K562 (cell line): Measurements from ENCODE around the gene SLC25A5. TPM values are rescaled to one million over a fixed set of nuclear protein-coding genes. Genes with fewer than 3 reads are reported as not detected.
A peak's percentile ranks its signal among the peaks of the same experiment; 100 is the strongest.

ENCODE experiments used
- BDP1 ChIP-seq: IDR thresholded peaks from 3 replicates; pipeline ENCODE4 v1.6.1; 2011; ENCODE audit not compliant: insufficient read length, insufficient read depth
- CBX3 ChIP-seq, 2 experiments: IDR thresholded peaks; 1 replicate in 1 of 2; 2 replicates in 1 of 2; pipeline ENCODE4 v1.6.1; 2012; ENCODE audit warnings: inconsistent platforms in 2 of 2, low read length in 2 of 2, borderline replicate concordance in 1 of 2, control low read depth in 1 of 2
- CCNT2 ChIP-seq: IDR thresholded peaks from 2 replicates; pipeline ENCODE4 v1.6.1; 2011; ENCODE audit warnings: borderline replicate concordance, low read depth, mild to moderate bottlenecking, moderate library complexity, mixed read lengths, low read length; ENCODE audit not compliant: insufficient read length; ENCODE audit errors: extremely low read depth
- CXXC5 ChIP-seq: fragments of 250-450 bp; sonication (Bioruptor Pico); IDR thresholded peaks from 2 replicates; pipeline ENCODE4 v1.8.0; 2022; ENCODE audit warnings: inconsistent platforms, mild to moderate bottlenecking, moderate library complexity
- E2F3 ChIP-seq: fragments of 250-450 bp; sonication (Bioruptor Pico); IDR thresholded peaks from 2 replicates; pipeline ENCODE4 v1.4.0; 2020; ENCODE audit warnings: mild to moderate bottlenecking
- EWSR1 ChIP-seq: fragments of 450-650 bp; IDR thresholded peaks from 2 replicates; pipeline ENCODE4 v1.6.1; 2018; ENCODE audit warnings: borderline replicate concordance, mild to moderate bottlenecking, low read depth, moderate library complexity; ENCODE audit not compliant: partially characterized antibody
- HCFC1 ChIP-seq: IDR thresholded peaks from 2 replicates; pipeline ENCODE4 v1.6.1; 2012; ENCODE audit warnings: low read depth, low read length, improper control_type of control experiment
- JUNB ChIP-seq: fragments of 450-650 bp; formaldehyde crosslinking; conservative IDR thresholded peaks from 2 replicates; pipeline ENCODE4 v1.4.0; 2020; ENCODE audit warnings: mild to moderate bottlenecking
- LARP7 ChIP-seq: fragments of 450-650 bp; IDR thresholded peaks from 2 replicates; pipeline ENCODE4 v1.6.1; 2016
- MTA2 ChIP-seq: fragments of 450-650 bp; IDR thresholded peaks from 2 replicates; pipeline ENCODE4 v1.6.1; 2016; ENCODE audit warnings: low read depth
- MTA3 ChIP-seq: fragments of 450-650 bp; formaldehyde crosslinking; IDR thresholded peaks from 2 replicates; pipeline ENCODE4 v1.6.1; 2017; ENCODE audit warnings: mild to moderate bottlenecking, borderline replicate concordance
- NFATC3 ChIP-seq: fragments of 450-650 bp; IDR thresholded peaks from 2 replicates; pipeline ENCODE4 v1.6.1; 2017; ENCODE audit warnings: mild to moderate bottlenecking
- NR2C1 ChIP-seq, 2 experiments: fragments of 450-650 bp; IDR thresholded peaks; 2 replicates each; pipeline ENCODE4 v1.6.1; 2017; ENCODE audit warnings: mild to moderate bottlenecking in 2 of 2, antibody characterized with exemption in 1 of 2, inconsistent platforms in 1 of 2, missing compliant biosample characterization in 1 of 2, missing genetic modification characterization in 1 of 2
- PRMT5 ChIP-seq: sonication (generic); formaldehyde crosslinking; IDR thresholded peaks from 2 replicates; pipeline ENCODE4 v1.5.0; 2020; ENCODE audit warnings: missing genetic modification reagents
- PRPF4 ChIP-seq: fragments of 200-400 bp; formaldehyde crosslinking; IDR thresholded peaks from one replicate; pipeline ENCODE4 v1.6.1; 2017; ENCODE audit warnings: low read length, low read depth, mild to moderate bottlenecking; ENCODE audit not compliant: insufficient read depth, poor library complexity, severe bottlenecking
- SMARCE1 ChIP-seq: fragments of 450-650 bp; IDR thresholded peaks from 2 replicates; pipeline ENCODE4 v1.7.1; 2016; ENCODE audit warnings: mild to moderate bottlenecking
- SRSF3 ChIP-seq: fragments of 200-400 bp; formaldehyde crosslinking; IDR thresholded peaks from 2 replicates; pipeline ENCODE4 v1.6.1; 2016; ENCODE audit warnings: mild to moderate bottlenecking, low read length, moderate library complexity; ENCODE audit not compliant: insufficient read depth
- STAG1 ChIP-seq: sonication (generic); formaldehyde crosslinking; IDR thresholded peaks from 2 replicates; pipeline ENCODE4 v1.5.0; 2020; ENCODE audit warnings: missing genetic modification reagents, borderline replicate concordance
- STAT5B ChIP-seq: fragments of 250-450 bp; sonication (Bioruptor Pico); IDR thresholded peaks from 2 replicates; pipeline ENCODE4 v1.8.0; 2021; ENCODE audit warnings: mild to moderate bottlenecking, inconsistent platforms
- TOE1 ChIP-seq, 2 experiments: fragments of 450-650 bp in 1 of 2; sonication (generic) in 1 of 2; formaldehyde crosslinking in 1 of 2; IDR thresholded peaks; 2 replicates each; pipeline versions ENCODE4 v1.7.1 to v1.8.0; 2016 to 2022; ENCODE audit warnings: borderline replicate concordance in 2 of 2, mild to moderate bottlenecking in 2 of 2, antibody characterized with exemption in 1 of 2, inconsistent platforms in 1 of 2, low read depth in 1 of 2, missing genetic modification reagents in 1 of 2, moderate library complexity in 1 of 2
- ZNF124 ChIP-seq: sonication (generic); formaldehyde crosslinking; IDR thresholded peaks from 2 replicates; pipeline ENCODE4 v1.8.1; 2022; ENCODE audit warnings: missing genetic modification reagents
- ZNF408 ChIP-seq: fragments of 250-450 bp; sonication (Bioruptor Pico); IDR thresholded peaks from 2 replicates; pipeline ENCODE4 v1.4.0; 2020; ENCODE audit warnings: low read depth, mild to moderate bottlenecking, moderate library complexity
- polyA plus RNA-seq, 8 experiments: library from polyadenylated mRNA; depleted of rRNA in 4 of 8; stranded (reverse) in 5 of 8; unstranded in 3 of 8; fragments of >200 nt; fragmentation: Nextera tagmentation in 2 of 8; fragmentation: Illumina TruSeq in 1 of 8; extraction: Ambion mirVana in 2 of 8; extraction: Trizol in 1 of 8; gene quantifications; 2 replicates each; pipeline versions ENCODE4 v1.2.1 to v1.2.3, GENCODE V29; 2011 to 2014; ENCODE audit warnings: inconsistent platforms in 1 of 8, missing spikeins in 1 of 8
- total RNA-seq, 7 experiments: library from RNA; depleted of rRNA in 6 of 7; stranded (reverse); fragments of >200 nt in 6 of 7; fragmentation: Illumina TruSeq in 2 of 7; extraction: Trizol in 2 of 7; gene quantifications; 2 replicates each; pipeline versions ENCODE4 v1.2.1 to v1.2.3, GENCODE V29; 2011 to 2021; ENCODE audit warnings: low replicate concordance in 1 of 7
- TF ChIP-seq, protein P1 (sequence below): fragments of 450-650 bp; formaldehyde crosslinking; IDR thresholded peaks from 2 replicates; pipeline ENCODE4 v1.4.0; 2022; ENCODE audit warnings: mild to moderate bottlenecking, moderate library complexity
- TF ChIP-seq, protein P2 (sequence below): IDR thresholded peaks from 2 replicates; pipeline ENCODE4 v1.6.1; 2014; ENCODE audit warnings: antibody characterized with exemption
- TF ChIP-seq, protein P3 (sequence below), 3 experiments: IDR thresholded peaks in 2 of 3; conservative IDR thresholded peaks in 1 of 3; 2 replicates each; pipeline ENCODE4 v1.5.1; 2011 to 2012; ENCODE audit warnings: low read length in 3 of 3, mild to moderate bottlenecking in 3 of 3, control low read depth in 2 of 3, improper control_type of control experiment in 1 of 3, inconsistent platforms in 1 of 3, low read depth in 1 of 3, mixed read lengths in 1 of 3, moderate library complexity in 1 of 3; ENCODE audit not compliant: insufficient read depth in 2 of 3

Gene SLC25A5
- total and polyA plus RNA-seq, 9 of the 15 experiments (the other 6 are each of a cell fraction or from before 2014, with no cell fraction given) = 470 to 5,247 (median 596) TPM

DNA sequence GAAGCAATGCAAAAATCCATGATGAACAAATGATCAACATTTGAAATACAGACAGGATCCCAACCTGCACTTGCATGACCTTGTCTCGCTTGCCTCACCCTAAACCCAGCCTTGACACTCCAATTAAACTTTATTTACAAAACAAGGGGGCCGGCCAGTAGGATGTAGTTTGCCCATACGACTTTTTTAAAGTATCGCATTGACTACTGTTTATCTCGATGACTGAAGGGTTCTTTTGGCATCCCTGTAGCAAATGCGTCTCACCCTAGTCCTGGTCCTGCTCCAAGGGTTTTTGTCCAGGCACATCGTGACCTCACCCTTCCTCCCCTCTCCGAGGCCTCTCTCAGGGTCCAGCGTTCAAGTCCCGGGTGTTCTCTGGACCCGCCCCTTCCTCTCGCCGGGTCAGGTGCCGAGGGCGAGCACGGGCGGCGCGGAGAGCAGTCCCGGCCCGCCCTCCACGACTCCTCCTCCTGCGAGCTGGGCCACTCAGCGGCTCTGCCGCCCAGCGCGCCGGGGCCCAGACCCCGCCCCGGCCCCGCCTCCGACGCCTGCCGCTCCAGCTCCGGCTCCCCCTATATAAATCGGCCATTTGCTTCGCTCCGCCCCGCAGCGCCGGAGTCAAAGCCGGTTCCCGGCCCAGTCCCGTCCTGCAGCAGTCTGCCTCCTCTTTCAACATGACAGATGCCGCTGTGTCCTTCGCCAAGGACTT is at the start of gene SLC25A5 (continued):
- TF ChIP-seq PRPF4 = peak; percentile 16
- no peak for TF ChIP-seq ZNF408 (CRISPR knock-in tag)
- TF ChIP-seq MTA3 = peak; percentile 94
- peak in 1 of 2 experiments; percentile 61; a peak in 1 of 3 replicates for TF ChIP-seq CBX3 (IDR thresholded peaks at IDR 0.05; ENCODE audit: borderline replicate concordance in 1 of 2, low read length in 2 of 2)
- no peak for TF ChIP-seq NR2C1 (IDR thresholded peaks at IDR 0.05)
- TF ChIP-seq NR2C1 (tag; IDR thresholded peaks at IDR 0.05) = no peak
- no peak for TF ChIP-seq STAT5B (CRISPR knock-in tag)
- TF ChIP-seq CXXC5 = peak; percentile 85
- no peak for TF ChIP-seq JUNB (CRISPR knock-in tag)
- no peak for TF ChIP-seq SMARCE1
- no peak for TF ChIP-seq SRSF3
- TF ChIP-seq, protein P1, sequence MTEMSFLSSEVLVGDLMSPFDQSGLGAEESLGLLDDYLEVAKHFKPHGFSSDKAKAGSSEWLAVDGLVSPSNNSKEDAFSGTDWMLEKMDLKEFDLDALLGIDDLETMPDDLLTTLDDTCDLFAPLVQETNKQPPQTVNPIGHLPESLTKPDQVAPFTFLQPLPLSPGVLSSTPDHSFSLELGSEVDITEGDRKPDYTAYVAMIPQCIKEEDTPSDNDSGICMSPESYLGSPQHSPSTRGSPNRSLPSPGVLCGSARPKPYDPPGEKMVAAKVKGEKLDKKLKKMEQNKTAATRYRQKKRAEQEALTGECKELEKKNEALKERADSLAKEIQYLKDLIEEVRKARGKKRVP (CRISPR knock-in tag) = no peak
- TF ChIP-seq PRMT5 (CRISPR knock-in tag) = no peak
- no peak for TF ChIP-seq TOE1 (IDR thresholded peaks at IDR 0.05; ENCODE audit: borderline replicate concordance)
- TF ChIP-seq TOE1 (CRISPR knock-in tag; IDR thresholded peaks at IDR 0.05; ENCODE audit: borderline replicate concordance, low read depth) = no peak
- TF ChIP-seq MTA2 = no peak
- no peak for TF ChIP-seq EWSR1
- no peak for TF ChIP-seq NFATC3
- no peak for TF ChIP-seq ZNF124 (CRISPR knock-in tag)
- no peak for TF ChIP-seq BDP1
- TF ChIP-seq LARP7 = no peak
- TF ChIP-seq HCFC1 = no peak
- TF ChIP-seq, protein P2, sequence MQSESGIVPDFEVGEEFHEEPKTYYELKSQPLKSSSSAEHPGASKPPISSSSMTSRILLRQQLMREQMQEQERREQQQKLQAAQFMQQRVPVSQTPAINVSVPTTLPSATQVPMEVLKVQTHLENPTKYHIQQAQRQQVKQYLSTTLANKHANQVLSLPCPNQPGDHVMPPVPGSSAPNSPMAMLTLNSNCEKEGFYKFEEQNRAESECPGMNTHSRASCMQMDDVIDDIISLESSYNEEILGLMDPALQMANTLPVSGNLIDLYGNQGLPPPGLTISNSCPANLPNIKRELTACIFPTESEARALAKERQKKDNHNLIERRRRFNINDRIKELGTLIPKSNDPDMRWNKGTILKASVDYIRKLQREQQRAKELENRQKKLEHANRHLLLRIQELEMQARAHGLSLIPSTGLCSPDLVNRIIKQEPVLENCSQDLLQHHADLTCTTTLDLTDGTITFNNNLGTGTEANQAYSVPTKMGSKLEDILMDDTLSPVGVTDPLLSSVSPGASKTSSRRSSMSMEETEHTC = 0 out of 2 replicates have a peak, but pooled peaks have one; percentile 38
- TF ChIP-seq CCNT2 = peak; percentile 62
- TF ChIP-seq, protein P3, sequence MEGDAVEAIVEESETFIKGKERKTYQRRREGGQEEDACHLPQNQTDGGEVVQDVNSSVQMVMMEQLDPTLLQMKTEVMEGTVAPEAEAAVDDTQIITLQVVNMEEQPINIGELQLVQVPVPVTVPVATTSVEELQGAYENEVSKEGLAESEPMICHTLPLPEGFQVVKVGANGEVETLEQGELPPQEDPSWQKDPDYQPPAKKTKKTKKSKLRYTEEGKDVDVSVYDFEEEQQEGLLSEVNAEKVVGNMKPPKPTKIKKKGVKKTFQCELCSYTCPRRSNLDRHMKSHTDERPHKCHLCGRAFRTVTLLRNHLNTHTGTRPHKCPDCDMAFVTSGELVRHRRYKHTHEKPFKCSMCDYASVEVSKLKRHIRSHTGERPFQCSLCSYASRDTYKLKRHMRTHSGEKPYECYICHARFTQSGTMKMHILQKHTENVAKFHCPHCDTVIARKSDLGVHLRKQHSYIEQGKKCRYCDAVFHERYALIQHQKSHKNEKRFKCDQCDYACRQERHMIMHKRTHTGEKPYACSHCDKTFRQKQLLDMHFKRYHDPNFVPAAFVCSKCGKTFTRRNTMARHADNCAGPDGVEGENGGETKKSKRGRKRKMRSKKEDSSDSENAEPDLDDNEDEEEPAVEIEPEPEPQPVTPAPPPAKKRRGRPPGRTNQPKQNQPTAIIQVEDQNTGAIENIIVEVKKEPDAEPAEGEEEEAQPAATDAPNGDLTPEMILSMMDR (IDR thresholded peaks at IDR 0.05 in 2 of 3, conservative IDR thresholded peaks at IDR 0.05 in 1 of 3; ENCODE audit: insufficient read depth in 2 of 3, low read depth in 1 of 3, low read length in 3 of 3) = no peak; a peak in 1 of 6 replicates
- no peak for TF ChIP-seq STAG1 (CRISPR knock-in tag)
- TF ChIP-seq E2F3 (CRISPR knock-in tag) = no peak
